ACHN (cell line): ENCODE measurements around the gene EXOC3L1.

Source experiments
- DNase-seq: peaks from one replicate; pipeline ENCODE4 v3.0.0-alpha.2; 2015
- in situ Hi-C: cut with HindIII; loops from 2 replicates; pipeline ENCODE4 v1.10.0; 2017; ENCODE audit warnings: low sequenced_read_pairs, low pct_ligation_motif_present, low pct_unique_long_range_greater_than_20kb

The EXOC3L1 gene

GRCh38 chr16:67201411-67202345 is 11.7 kb upstream of the EXOC3L1 start:
- in situ Hi-C loops, result no loop called here

GRCh38 chr16:67200491-67200890 is 10.6 kb upstream of the EXOC3L1 start:
- no peak for DNase-seq
- in situ Hi-C loops, result no loop called here

More at GRCh38 chr16:67201411-67202345, 11.7 kb upstream of the EXOC3L1 start:
- no peak for DNase-seq

- in situ Hi-C loops, result no loop called here
- DNase-seq, result no peak
Observed at GRCh38 chr16:67199808-67200198, 9.9 kb upstream of the EXOC3L1 start.

- DNase-seq, result no peak
- in situ Hi-C loops, result no loop called here
Observed at GRCh38 chr16:67199011-67199807, 9.3 kb upstream of the EXOC3L1 start, which contains the start of gene ELMO3. TSS of gene ELMO3 (plus strand) at chr16:67199131. CDS start at chr16:67199327, 196 bp downstream.

- peak; percentile 75 for DNase-seq
- in situ Hi-C loops, result no loop called here
Observed at GRCh38 chr16:67198238-67198734, 8.3 kb upstream of the EXOC3L1 start.

GRCh38 chr16:67197704-67198103 is 7.8 kb upstream of the EXOC3L1 start:
- DNase-seq, result no peak
- in situ Hi-C loops, result no loop called here

- in situ Hi-C loops, result no loop called here
- DNase-seq, result no peak
Observed at GRCh38 chr16:67196881-67197280, 6.9 kb upstream of the EXOC3L1 start.

- no peak for DNase-seq
- in situ Hi-C loops, result no loop called here
Observed at GRCh38 chr16:67195676-67196075, 5.7 kb upstream of the EXOC3L1 start.

- no peak for DNase-seq
- in situ Hi-C loops, result no loop called here
Observed at GRCh38 chr16:67194260-67194659, 4.3 kb upstream of the EXOC3L1 start.

GRCh38 chr16:67193536-67193935 is 3.6 kb upstream of the EXOC3L1 start:
- in situ Hi-C loops, result no loop called here
- no peak for DNase-seq

- DNase-seq, result no peak
- in situ Hi-C loops, result no loop called here
Observed at GRCh38 chr16:67192781-67193361, 2.9 kb upstream of the EXOC3L1 start.

GRCh38 chr16:67191995-67192681 is 2.2 kb upstream of the EXOC3L1 start, which contains the start of gene E2F4:
TSS of gene E2F4 (plus strand) at chr16:67192155. CDS start at chr16:67192228, 73 bp downstream.
- in situ Hi-C loops, result no loop called here
- peak; percentile 97 for DNase-seq

GRCh38 chr16:67191411-67191994 is 1.6 kb upstream of the EXOC3L1 start:
- in situ Hi-C loops, result no loop called here
- no peak for DNase-seq

GRCh38 chr16:67190448-67191399 is 788 bp upstream of the EXOC3L1 start:
- no peak for DNase-seq
- in situ Hi-C loops, result no loop called here

- DNase-seq, result no peak
- in situ Hi-C loops, result no loop called here
Observed at GRCh38 chr16:67188798-67189197, 1.1 kb downstream of the EXOC3L1 start.

- in situ Hi-C loops, result no loop called here
- DNase-seq, result no peak
Observed at GRCh38 chr16:67188323-67188722, 1.6 kb downstream of the EXOC3L1 start.
